GM18498 (cell line): ENCODE measurements around the gene CD151.

Experiments used
- ATAC-seq: cut with Tn5 transposase; IDR thresholded peaks from one replicate; pipeline ENCODE4 v1.9.1; 2021; ENCODE audit warnings: mild to moderate bottlenecking, moderate library complexity; ENCODE audit not compliant: unreplicated experiment

The CD151 gene

DNA sequence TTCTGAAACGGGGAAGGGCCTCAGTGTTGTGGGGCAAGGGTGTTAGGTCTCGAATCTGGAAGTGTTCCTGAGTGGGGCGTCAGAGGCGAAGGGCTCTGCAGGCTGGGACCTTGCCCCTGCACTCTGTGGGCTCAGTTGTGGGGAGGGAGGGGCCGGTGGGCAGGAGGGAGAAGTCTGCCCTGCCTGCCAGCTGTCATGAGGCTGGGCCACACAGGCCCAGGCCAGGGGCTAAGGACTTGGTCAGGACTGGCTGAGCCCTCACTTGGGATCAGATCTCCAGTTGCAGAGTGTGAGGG is 4.9 kb upstream of the CD151 start, which contains the start of gene CRACR2B:
Gene CRACR2B (plus strand): TSS at position 23 of the 296 bp plus-strand sequence. CDS start 689 bp downstream, outside the sequence.
- no peak for ATAC-seq

DNA sequence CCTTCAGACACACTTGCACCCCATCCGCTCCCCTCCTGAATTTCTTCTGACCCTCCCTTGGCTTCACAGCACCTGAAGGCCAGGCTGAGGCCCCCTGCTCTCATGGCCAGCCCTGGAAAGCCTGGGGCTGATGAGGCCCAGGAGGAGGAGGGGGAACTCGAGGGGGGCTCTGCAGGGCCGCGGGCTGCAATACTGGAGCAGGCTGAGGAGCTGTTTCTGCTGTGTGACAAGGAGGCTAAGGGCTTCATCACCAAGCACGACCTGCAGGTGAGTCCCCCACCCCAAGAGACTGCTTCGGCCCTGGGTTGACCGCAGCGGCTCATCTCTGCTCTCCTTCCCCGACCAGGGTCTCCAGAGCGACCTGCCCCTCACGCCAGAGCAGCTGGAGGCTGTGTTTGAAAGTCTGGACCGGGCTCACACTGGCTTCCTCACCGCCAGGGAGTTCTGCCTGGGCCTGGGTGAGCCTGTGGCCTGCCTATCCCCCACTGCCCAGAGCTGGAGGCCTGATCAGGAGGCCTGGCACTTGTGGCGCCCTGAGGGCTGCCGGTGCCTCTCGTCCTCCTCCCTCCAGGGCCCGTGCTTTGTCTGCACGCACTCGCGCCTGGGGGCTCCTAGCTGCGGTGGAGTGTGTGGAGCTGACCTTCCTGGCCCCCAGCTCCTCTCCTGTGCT is 4.1 kb upstream of the CD151 start:
- ATAC-seq, result no peak

DNA sequence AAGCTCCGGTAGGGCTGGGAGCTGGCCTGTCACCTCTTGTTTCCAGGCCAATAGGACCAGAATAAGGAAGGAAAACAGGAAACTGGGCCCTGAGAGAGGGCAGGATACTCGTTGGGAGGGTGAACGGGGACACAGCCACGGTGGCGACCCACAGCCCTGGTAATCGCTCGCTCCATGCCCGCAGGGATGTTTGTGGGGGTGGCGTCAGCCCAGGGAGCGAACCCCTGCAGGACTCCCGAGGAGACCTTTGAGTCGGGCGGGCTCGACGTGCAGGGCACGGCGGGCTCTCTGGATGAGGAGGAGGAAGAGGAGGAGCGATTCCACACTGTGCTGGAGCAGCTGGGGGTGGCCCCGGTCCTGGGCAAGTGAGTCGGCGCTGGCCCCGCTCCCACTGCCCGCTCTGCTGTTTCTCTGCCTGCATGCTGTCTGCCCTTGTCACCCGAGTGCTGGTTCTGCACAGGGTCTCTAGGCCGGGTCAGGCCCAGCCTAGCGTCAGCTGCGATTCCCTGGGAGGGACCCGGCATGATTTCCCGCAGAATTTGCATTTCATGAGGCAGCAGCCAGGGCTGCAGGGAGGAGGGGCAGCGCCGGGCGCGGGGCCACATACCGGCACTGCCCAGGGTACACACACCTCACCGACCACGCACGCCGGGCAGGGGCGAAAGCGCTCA is 3.4 kb upstream of the CD151 start:
- ATAC-seq, result no peak

DNA sequence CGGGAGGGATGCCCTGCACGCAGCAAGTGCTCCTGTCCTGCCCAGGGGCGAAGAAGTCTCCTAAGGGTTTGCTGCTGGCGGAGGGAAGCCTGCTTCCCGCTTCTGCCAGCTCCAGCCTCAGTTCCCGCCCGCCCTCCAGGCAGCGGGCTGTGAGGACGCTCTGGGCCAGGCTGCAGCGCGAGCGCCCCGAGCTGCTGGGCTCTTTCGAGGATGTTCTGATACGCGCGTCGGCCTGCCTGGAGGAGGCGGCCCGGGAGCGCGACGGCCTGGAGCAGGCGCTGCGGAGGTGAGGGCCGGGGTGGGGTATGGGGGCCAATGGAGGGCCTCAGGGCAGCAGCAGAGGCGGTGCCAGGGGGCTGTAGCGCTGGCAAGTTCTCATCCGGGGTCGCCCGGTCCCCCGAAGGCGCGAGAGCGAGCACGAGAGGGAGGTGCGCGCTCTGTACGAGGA is 2.9 kb upstream of the CD151 start:
- no peak for ATAC-seq

DNA sequence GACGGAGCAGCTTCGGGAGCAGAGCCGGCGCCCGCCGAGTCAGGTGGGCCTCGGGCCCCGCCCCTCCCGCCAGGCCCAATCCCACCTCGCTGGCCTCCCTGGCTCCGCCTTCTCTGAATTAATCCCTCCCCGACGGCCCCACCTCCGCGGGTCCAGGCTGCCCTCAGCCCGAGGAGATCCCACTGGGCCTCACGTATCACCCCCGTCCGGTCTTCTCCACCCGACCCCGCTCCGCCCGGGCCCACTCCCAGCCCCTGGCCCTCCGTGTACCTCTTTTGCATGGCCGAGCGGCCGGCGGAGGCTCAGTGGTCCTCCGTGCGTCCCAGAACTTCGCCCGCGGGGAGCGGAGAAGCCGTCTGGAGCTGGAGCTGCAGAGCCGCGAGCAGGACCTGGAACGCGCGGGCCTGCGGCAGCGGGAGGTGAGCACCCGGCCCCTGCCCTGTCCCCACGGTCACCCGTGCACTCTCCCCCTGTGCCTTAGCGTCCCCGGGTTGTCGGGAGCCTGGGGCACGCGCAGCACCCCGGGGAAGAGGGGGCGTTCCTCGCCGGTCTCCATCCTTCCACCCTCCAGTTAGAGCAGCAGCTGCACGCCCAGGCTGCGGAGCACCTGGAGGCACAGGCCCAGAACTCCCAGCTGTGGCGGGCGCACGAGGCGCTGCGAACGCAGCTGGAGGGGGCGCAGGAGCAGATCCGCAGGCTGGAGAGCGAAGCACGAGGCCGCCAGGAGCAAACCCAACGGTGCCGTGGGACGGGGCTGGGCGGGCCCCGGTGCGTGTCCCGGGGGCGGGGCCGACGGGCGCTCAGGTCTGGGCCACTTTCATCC is 2.2 kb upstream of the CD151 start:
- no peak for ATAC-seq

DNA sequence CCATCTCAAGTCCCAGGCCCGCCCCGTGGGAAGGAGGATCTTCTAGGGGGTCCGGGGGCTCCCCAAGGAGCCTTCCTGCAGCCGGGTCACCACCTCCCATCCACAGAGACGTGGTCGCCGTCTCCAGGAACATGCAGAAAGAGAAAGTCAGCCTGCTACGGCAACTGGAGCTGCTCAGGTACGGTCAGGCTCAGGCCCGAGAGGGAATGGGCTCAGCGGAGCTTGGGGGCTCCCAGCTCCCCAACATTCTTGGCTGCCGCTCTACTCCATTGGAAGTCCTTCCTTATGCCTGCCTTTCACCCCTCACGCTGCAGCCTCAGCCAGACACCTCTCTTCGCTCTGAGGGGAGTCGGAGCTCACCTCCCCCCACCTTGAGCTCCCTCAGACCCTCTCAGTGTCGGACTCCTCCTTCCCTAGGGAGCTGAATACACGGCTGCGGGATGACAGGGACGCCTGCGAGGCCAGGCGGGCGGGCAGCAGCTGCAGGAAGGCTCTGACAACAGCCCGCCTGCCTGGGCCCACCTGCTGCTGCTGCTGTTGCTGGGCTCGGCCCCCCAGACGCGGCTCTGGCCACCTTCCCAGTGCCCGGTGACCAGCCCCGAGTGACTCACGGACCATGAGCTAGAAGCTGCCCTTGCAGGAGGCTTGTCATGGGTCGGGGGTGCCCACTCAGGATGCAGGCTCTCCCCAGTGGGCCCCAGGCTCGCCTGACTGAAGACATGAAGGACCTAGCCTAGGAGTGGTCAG is 1.5 kb upstream of the CD151 start:
- no peak for ATAC-seq

DNA sequence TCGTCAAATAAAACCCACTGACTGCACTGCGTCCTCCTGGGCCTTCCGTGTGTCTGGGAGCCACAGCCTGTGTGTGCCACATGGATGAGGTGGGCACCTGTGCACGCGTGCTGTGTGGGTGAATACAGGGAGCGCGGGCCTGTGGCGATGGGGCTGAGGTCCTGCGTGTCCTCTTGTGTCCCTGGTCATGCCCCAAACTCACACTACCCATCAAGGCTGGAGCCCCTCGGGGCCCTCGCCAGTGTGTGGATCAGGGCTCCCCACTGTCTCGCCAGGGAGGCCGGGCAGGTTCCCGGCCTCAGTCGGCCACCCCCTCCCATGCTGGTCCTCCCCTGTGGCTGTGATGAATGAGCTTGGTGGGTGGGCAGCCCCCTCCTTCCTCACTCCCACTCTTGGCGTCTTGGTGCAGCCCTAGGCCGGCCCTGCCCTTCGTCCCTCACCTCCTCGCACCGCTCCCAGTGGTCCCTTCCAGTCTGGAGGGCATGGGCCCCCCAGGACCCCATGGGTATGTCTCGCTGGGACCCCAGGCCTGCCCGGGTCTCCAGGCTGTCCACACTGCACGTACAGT is 707 bp upstream of the CD151 start:
- no peak for ATAC-seq

DNA sequence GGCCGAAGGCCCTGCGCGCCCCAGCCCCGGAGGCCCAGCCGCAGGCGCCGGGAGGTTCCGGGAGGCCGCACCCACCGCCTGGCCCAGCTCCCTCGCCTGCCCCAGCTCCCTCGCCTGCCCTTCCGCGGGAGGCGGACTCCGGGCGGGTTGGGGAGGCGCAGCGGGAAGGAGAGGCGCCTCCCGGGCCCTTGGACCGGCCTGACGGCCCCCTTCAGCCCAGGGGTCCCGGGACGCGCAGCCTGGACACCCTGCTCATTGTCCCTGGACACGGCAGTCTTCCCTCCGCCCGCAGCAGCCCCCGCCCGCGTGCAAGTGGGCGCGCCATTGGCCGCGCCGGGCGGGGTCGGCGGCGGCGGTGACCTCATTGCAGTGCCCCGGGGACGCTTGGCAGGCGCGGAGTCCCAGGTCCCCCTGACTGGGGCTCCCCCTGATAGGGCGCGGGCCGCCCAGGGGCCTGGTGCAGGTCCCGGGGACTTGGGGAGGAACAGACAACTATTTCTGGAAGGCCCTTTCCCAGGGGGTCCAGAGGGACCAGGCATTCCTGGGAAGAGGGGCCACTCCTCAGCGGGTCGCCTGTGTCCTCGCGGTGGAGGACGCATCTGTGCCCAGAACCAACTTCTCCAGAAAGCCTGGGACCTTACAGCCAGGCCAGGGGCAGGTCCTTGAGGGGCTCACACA is 501 bp downstream of the CD151 start:
- ATAC-seq, result peak; percentile 19

DNA sequence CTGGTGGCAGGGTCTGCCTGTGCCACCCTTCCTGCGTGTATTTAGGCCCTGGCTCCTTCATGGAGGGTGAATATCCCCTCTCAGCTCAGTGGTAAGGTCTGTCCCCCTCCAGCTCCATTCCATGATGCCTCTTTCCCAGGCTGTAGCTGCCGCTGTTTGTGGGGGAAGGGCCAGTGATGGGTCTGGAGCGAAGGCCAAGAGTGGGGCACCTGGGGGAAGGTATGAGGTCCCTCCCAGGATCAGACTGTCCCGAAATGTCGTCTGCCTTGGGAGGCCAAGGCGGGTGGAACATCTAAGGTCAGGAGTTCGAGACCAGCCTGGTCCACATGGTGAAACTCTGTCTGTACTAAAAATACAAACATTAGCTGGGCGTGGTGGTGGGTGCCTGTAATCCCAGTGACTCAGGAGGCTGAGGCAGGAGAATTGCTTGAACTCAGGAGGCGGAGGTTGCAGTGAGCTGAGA is 1.1 kb downstream of the CD151 start:
- no peak for ATAC-seq

DNA sequence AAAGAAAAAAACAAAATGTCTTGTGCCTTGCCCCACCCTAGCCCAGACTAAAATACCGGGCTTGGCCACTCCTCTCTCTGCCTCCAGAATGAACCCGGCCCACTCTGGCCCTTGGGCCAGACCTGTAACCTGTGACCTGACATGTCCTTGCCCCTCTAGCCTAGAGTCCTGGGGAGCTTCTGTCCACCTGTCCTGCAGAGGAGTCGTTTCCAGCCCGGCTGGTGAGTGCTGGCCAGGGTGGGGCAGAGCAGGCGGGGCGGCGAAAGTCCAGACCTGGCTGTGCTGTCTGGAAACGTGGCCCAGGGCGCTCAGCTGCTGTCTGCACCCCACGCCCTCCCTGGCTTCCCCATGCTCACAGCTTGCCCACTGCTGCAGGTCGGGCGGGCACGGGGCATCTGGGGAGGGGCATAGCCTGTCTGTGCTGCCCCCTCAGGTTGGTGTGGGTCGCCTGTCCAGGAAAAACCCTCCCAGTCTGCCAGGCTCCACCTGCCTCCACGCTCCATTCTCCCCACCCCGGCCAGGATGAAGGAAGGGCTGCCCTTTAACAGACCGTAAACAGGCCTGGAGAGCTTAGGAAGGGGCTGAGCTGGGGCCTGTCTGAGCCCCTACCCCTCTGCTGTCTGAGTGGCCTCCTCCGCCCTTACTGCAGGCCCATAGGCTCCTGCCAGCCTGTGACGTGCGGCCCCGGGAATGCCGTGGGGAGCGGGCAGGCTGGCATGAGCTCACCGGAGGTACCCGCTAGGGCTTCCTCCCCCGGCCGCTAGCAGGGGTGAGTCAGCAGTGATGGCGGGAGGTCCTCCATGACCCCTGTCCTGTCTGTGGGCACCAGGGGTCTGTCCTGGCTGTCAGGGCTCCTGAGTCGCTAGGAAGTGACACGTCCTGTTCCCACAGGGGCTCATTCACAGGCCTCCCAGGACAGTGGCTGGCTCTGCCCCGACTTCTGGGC is 1.9 kb downstream of the CD151 start:
- no peak for ATAC-seq

DNA sequence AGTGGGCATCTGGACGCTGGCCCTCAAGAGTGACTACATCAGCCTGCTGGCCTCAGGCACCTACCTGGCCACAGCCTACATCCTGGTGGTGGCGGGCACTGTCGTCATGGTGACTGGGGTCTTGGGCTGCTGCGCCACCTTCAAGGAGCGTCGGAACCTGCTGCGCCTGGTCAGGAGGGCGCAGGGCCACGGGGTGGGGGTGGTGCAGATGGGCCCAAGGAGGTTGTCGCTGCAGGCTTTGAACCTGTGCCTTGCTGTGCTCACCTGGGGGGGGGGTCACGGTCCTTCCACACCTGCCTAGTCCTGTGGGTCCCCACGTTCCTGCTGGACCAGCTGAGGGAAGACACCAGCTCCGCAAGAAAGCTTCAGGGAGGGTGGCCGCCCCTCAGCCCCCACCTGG is 3.5 kb downstream of the CD151 start:
- no peak for ATAC-seq

DNA sequence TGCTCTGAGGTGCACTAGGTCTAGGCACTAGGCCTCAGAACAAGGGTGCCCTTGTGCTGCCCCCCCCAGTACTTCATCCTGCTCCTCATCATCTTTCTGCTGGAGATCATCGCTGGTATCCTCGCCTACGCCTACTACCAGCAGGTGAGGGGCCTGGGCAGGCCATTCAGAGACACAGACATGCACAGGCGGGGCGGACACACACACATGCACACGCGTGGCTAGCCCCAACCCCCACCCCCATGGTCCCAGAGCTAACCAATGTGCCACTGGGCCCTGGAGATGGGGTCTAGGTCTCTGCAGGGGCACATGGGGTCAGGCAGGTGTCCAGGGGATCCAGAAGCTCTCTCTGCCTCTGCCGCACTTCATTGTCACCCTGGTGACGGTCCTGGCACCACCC is 3.9 kb downstream of the CD151 start:
- ATAC-seq, result no peak

DNA sequence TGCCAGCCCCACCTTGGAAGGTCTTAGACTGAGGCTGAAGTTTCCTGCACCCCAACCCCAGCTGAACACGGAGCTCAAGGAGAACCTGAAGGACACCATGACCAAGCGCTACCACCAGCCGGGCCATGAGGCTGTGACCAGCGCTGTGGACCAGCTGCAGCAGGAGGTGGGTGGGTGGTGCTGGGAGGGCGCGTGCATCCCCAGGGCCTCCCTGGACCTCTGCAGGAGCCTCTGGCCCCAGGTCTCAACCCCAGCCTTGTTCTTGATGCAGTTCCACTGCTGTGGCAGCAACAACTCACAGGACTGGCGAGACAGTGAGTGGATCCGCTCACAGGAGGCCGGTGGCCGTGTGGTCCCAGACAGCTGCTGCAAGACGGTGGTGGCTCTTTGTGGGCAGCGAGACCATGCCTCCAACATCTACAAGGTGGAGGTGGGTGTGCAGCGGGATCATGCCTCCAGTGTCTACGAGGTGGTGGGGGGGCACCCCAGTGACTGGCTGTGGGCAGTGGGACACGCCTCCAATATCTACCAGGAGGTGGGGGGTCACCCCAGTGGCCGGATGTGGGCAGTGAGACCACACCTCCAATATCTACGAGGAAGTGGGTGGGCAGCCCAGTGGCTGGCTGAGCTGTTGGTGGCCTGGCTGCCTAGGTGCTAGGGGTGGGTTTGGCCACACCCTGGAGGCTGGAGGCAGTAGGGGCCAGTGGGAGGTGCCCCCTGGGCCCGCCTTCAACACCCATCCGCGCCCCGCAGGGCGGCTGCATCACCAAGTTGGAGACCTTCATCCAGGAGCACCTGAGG is 4.6 kb downstream of the CD151 start:
- ATAC-seq, result no peak

DNA sequence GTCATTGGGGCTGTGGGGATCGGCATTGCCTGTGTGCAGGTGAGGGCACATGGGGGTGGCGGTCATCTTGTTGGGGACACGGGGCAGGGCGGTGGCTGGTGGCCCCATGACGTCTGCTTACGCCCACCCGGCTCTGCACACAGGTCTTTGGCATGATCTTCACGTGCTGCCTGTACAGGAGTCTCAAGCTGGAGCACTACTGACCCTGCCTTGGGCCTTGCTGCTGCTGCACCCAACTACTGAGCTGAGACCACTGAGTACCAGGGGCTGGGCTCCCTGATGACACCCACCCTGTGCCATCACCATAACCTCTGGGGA is 5.2 kb downstream of the CD151 start:
- no peak for ATAC-seq

DNA sequence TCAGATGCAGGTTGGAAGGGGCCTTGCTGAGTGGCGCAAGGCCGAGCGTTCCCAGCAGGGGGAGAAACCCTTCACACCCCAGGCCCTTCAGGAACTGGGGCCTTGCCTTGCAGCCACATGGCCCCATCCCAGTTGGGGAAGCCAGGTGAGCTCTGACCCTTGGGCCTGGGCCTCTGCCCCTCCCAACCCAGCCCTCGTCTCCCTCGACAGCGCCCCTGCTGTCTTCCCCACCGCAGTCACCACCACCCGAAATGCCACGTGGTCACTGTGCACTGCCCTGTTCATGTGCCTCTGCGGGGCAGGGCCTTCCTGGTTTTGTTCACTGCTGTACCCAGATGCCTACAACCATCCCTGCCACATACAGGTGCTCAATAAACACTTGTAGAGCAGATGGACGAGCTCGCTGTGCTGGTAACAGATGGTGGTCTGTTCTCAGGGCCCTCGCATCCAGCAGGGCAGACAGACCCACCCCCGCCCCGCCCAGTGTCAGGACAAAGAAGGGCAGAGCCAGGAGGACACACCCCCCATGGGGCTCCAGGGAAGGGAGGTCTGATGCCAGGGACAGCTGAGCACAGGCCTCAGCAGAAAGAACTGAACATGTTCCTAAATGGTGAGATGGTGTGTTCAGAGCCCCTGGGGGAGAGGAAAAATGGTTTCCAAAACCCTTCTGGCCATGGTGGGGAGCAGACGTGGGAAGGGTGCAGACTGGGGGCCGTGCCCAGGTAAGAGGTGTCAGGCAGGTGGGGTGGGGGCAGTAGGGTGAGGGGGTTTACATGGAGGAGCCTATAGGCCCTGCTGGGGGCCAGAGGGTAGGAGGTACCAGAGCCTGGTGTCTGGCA is 5.9 kb downstream of the CD151 start:
- ATAC-seq, result no peak

DNA sequence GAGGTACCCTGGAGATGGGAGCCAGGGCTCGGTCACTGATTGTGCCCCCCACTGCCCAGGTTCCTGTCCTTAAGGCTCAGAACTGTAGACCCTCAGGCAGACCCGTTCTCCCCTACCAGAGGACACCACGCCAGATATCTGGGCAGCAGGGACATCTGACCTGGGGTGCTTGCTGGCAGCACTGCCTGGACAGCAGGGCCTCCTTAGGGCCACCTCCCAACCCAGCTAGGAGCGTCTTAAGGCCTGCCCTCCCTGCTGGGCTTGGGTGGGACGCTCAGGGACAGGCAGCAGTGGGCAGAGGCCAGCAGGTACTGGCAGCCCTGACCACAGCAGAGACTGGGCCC is 6.5 kb downstream of the CD151 start:
- no peak for ATAC-seq

DNA sequence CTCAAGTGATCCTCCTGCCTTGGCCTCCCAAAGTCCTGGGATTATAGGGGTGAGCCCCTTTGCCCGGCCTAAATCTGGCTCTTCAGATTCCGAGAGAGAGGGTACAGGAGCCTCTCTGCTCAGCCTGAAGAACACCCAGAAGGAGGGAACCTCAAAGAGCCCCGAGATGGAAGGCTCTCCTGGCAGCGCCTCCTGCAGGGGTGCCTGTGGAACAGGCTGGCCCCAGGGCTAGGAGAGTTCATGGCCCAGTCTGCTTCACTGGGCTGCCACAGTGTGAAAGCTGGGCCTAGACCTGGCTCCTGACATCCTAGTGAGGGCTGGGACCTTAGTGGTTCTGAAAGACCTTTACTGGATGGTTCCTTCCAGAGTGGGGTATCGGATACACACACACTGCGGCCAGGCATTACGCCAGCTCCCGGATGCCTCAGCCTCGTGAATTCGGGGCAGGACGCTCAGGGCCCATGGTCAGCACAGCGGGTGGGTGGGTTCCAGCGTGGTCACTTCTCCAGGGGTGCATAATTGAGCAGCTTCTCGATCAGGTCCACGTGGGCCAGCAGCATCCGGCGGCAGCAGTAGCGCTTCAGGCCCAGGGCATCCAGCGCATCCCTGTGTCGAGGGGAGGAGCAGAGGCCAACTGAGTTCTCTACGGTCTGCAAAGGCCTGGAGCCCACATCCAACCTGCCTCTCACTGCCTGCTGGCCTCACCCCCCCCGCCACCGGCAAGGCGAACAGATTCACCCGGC is 7.3 kb downstream of the CD151 start:
- no peak for ATAC-seq
